Stimulated activated naive CD4-positive, alpha-beta T cell (primary cell): Measurements from ENCODE around the gene FLT1.
A peak's percentile ranks its signal among the peaks of the same experiment; 100 is the strongest.

Experiments used
- DNase-seq, 6 experiments: peaks; one replicate each; lab custom pipeline; 2025; lab: John Stamatoyannopoulos, UW

Gene FLT1

DNA sequence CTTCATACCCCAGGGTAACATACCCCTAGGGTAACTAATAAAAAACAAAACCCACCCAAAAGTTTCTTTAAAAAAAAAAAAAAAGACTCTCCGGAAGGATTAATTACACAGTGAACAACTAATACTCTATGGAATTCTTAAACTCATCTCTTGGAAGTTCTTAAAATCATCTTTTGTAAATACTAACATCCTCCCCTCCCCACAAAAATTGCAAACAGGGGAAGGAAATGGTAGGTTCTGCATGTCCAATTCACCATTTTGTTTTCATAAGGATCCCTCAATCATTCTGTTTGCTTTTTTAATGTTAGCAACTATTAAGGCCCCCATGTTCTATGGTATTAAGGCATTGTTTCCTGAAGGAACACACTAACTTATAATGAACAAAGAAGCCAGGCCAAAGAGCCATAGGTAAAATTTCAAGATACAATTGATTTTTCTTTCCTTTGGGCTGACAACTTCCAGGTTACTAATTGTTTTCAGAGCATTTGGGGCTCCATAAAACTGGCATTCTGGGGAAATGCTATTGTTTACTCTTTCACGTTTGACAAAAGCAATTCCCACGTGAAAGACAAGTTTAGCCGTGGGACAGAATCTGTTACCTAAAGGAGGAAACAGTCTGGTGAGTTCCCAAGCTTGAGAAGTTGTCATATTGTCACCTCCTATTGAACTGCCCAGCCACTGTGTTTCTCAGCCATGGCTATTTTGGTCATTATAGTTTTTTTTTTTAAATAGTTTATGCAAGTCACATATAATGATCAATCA, 107.0 kb downstream of the FLT1 start:
- no peak for DNase-seq

DNA sequence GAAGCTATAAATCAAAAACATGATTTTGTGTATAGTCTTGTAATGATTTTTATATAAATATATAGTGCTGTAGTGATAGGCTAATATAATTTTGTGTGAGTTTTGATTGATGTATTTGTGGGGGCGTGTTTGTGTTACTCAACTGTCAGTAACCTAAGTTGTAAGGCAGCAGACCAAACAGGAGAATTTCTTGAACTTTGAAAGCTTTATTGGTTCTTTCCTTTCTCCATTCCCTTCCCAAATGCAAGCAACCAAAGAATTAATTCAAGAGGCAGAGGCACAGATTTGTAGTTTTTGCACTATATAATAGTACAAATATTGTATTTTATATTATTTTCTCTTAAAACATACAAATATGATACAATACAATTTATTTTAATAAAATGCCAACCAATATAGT, 109.6 kb downstream of the FLT1 start:
- DNase-seq, result no peak

DNA sequence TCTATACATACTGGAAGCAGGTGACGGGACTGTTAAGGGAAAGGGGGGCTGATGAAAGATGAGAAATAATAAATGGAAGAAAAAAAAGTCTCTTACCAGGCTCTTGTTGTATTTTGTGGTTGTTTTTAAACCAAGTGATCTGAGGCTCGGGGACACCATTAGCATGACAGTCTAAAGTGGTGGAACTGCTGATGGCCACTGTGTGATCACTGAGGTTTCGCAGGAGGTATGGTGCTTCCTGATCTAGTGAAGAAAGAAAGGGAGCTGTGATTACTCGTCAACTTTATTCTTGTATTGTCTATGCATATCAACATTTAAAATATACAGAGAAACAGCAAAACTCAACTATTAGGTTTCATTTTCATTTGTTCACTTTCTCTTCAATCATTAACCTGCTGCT, 110.1 kb downstream of the FLT1 start:
- no peak for DNase-seq

DNA sequence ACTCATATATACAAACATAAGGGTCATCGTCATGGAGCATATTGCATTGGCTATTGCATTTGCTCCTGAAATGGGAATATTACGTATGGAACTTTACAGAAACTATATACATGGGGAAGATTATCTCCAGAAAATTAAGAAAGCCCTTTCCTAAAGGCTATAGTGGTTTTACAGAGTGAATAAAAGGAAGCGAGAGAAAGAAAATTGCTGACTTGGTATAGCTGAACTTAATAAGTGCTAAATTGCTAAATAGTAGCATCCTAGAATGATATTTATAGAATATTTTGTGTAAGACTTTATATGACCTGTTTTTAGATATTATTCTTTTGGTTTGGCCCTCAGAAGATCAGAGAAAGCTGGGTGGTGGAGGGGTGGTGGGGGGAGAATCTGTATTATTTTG, 114.6 kb downstream of the FLT1 start:
- DNase-seq, result no peak

DNA sequence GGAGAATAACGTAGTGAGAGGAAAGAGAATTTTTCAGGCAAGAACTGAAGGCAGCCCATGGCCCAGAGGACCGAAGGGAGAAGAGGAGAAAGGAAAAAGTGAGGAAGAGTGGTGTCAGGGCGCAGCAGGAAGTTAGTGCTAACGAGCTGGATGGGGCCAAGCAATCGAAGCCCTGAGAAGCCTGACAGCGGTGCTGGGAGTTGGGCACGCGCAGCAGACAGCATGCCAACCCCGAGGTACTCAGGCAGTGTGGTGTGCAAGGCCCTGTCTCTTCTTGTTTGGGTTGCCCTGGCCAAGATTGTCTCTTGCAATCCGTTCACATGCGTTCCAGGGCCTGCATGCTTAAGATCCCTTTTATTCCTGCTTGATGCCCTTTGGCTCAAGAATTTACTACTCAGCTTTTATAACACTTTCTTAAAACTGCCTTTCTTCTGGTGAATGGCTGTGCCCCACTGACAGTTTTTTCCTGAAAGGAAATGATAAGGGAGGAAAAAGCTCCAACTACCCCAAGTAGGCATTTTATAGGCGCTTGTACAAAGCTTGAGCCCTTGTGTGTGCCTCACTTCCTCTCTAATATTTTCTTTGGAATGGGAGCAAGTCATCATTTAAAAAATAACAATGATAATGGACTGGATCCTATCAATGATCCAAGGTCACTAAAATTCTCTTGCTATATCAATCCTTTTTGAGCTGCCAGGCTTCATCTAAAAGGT, 115.4 kb downstream of the FLT1 start:
- DNase-seq, result no peak

DNA sequence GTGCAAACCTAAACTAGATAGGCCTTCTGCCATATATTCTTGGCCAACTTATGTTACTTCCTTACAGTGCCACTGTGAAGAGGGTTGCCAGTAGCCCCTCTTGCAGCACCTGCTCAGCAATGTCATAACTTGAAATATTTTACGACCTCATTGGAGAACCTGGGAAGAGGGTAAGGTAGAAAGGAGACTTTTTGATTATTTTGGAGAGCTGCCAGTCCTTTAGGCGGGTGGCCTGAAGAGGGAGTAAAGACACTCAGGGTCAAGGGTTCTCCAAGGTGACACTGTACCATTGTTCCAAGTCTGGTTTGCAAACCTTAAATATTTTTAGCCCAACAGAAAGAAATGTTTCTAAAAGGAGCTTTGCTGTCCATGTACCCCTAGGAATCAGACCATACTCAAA, 118.3 kb downstream of the FLT1 start:
- DNase-seq, result no peak

DNA sequence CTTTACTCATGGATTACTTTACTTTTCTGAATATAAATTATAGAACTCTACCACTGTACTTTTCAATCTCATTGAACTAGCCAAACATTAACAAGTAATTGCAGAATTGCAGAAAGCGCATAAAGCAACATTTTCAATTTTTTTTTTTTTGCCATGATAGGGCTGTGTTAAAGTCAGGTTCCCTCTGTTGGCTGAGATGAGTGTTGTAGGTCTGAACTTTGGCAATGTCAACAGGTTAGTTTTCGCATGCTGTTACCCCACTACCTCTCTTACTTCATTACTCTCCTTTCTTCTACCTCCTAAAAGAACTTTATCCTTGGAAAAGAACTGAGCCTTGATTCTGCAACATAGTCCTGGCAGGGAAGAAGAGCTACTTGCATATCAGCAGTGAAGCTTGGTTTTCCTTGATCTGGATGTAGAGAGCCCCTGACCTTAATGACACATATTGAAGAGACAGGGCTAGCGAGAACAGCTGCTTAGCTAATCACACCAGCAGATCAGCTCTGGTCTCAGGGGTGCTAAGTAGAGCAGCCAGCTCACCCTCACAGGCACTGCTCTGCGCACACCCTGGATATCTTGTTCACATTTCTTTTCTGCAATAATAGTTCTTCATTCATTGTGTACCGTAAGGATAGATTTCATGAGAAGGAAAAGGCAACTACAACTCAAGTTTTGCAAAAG, 119.5 kb downstream of the FLT1 start:
- DNase-seq, result no peak

DNA sequence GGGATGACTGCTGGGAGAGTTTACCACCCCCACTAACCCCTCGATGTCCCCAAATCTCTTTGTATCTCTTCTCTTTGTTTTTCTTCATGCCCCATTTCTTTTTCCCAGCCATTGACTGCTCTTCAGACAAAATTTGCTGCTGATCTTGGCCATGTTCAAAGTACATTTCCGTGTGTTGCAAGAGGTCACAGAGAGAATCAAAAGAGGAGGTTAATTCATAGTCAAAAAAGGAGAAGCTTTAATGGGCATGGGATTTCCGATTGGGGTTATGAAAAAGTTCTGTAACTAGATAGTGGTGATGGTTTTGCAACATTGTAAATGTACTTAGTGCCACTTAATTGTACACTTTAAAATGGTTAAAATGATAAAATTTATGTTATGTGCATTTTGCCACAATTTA, 121.1 kb downstream of the FLT1 start:
- DNase-seq, result no peak

DNA sequence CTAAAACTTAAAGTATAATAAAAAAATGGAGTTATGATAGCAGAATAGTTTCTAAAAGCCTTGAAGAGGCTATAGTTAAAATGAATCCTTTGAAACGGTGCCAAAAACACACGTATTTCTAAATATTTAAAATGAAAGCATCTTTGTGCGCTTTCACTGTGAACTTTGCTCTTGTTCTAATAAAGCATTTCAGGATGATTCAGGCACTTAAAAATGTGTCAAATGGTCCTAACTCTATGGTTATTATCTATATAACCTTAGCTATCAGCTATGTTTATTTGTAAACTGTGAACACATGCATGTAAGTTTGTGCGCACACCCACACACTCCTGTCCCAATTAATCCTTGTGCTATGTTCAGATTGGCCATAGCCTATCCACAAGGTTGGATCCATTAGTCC, 124.5 kb downstream of the FLT1 start:
- DNase-seq, result no peak

DNA sequence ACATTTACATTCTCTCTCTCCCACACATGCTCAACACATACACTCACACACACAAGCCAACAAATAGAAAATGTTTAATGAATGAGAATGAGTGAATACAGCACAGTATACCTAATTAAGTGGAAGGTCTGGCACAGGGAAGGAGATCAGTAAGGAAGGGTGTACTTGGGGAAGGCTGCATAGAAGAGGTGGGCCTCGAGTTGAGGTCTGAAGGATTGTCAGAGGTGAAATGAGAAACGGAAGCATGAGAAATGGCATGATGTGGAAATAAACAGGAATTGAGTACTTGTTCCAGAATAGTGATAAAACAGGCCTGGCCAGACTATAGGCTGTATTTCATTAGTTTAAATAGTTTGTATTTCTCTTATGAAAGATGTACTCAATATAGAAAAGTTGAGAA, 136.2 kb downstream of the FLT1 start:
- DNase-seq, result no peak

DNA sequence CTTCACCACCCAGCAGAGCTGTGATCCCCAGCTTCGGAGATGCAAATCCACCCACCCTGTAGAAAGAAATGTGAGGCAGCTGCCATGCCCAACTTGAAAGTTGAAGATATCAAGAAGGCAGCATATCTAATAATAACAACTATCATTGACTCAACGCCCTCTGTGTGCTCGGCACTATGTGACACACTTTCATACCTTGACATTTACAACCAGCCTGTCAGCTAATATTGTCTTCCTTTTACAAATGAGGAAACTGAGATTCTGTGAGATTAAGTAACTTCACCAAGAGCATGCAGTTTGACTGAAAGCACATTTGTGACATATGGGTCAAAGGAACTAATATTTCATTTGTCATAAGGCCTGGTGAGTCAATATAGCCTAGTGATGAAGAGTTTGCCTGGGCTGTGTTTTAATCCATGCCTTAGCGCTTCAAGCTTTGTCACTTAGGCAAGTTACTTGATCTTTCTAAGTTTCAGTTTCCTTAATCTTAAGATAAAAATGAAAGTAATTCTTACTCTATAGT, 137.0 kb downstream of the FLT1 start:
- no peak for DNase-seq

DNA sequence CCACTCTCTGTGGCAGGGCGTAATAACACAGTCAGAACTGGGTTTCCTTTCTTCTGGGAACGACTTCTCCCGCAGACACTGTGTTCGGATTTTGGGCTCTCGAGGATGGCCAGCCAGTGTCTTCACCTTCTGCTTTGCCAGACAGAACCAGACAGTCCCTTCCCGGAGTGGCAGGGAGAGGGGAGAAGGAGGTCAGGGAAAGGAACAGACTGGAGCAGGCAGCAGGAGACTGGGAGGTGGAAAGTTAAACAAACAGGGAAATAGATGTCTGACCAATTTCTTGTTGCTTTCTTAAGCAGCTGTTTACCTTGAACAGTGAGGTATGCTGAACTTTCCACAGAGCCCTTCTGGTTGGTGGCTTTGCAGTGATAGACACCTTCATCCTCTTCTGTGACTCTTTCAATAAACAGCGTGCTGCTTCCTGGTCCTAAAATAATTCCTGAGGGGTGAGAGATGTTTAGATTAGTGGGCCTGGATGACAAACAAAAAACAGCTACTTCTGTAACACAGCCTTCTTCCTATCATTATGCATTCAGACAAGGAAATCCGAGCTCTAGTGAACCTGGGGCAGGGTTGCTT, 137.6 kb downstream of the FLT1 start:
- DNase-seq, result no peak

DNA sequence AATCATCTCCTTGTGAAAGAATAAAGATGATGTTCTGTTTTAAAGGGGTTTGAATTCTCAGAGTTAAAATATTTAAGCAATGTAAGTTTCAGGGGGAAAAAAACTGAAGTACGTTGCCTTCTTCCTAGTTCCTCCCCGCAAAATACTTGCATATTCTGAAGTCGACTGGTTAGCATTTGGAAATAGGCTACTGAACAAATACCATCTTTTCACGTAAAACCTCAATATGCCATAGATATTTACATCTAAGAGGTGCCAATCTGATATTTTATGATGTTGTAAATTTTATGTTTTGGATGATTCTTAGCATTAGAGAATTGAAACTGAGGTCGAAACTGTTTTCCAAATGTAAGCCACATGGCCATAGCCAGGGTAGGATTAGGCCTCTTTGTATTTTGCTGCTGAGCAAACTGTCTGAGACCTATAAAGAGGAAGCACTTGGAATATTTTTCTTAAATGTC, 138.3 kb downstream of the FLT1 start:
- DNase-seq, result no peak

DNA sequence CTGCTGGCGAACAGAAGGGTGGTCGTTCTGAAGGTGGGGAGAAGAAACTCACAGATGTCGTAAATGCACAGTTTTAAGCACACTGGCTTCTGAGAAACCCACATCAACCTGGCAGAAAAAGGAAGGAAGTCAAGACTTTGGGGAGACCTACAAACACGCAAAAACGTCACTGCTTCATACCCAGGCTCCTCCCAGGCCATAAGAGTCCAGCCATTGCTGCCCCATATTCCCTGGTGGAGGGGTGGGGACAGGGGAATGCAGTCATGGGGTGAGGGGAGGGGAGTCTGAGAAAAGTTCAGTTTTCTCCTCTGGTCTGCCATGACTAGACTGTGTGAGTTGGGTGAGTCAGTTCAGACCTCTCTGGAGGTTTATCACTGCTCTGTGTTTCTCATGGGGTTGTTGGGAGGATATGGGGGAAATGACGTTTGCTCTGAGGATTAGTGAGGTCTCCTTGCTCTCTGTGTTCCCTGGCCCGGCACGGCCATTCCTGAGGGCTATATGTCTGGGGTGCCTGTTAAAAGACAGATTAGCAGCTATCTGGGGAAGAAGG, 139.0 kb downstream of the FLT1 start:
- peak in 1 of 6 experiments; percentile 11 for DNase-seq

DNA sequence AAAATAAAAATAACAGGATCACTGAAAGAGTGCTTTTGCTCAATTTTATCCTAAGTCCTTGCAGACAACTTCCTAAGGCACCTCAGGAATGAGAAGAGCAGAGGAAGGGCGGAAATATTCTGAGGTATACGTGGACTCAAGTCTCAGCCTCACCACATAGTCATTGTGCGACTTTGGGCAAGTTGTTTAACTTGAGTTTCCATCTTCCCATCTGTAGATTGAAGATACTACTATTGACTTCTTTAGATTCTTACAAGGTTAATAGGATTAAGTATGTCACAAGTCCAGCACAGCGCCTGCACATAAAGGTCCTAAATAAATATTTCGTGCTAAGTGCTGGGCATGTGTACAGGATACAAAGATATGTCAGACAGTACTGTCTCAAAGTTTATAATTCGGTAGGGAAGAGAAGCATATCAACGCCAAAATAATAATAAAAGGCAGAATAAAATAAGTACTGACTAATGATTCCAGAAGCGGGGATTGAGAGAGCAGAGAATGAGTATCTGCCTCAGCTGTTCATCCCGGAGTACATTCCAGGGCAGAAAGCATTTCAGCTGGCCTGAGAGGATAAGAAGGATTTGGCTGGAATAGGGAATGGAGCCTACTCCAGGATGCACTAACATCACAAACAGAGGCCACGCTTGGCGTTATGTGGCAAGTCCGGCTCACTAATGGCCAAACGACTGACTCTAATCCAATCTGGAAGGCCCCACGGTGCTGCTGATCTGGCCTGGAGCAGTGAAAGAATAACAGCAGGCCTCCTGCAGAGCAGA, 139.7 kb downstream of the FLT1 start:
- no peak for DNase-seq

DNA sequence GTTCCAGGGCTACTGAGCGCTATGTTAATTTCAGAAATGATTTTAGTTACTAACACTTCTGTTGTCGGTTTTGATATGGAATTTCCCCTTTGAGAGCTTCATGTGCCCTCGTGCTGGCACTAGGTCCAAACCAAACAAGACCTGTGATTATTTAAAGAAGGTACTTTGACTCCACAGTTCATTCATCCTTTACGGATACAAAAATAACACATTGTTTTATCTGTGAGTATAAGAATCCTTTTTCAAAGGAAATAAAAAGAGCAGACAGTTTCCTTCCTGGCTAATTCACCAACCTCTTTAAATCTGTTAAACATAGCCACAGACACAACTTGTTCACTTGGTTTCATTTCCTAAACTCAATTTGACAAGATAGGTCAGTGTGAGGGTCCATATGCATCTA, 141.2 kb downstream of the FLT1 start:
- no peak for DNase-seq

DNA sequence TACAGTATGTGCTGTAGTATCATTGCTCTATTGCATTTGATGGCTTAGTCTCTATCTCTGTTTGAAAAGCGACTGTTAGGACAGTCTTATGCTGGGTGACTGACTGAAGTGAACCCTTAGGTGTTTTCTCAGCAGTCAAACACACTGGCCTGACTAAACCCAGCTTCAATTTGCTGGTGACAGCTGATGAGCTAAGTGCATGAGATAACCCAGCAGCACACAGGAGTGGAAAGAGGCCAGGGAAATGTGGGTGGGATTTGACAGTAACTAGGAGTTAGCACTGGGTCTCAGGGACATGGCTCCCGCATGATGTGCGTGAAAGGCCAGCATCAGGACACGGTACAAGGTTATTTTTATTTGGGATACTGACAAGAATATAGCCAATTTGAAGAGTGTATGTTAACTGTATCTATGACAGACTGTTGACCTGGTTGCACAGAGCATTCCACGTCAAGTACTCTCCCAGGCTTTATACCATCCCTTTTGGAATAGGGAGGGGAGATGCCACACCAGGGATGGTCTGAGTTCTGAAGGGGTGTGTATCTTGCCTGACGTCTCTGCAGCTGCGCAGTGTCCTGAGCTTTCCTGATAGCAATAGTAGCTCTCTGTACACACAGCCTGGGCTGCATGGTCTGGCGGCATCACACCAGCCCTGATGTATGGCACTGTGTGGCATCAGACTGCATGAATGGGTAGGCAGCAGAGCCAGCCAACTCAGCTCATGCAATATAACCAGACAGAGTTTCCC, 144.8 kb downstream of the FLT1 start:
- no peak for DNase-seq

DNA sequence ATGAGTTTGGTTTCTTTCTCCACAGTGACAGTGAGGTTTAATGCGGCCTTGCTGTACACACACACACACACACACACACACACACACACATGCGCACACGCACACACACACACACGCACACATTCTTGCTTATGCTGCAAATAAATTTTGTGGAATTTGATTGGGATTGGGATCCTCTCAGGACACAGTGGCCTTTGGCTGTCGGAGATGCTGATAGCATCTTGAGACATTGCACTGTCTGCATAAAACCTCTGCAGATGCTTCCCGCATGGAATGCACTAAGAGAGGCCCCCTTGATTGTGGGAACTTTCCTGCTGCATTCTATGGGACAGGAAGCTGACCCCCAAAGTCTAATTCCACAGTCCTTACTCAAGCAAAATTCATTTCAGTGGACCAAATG, 145.6 kb downstream of the FLT1 start:
- DNase-seq, result no peak

DNA sequence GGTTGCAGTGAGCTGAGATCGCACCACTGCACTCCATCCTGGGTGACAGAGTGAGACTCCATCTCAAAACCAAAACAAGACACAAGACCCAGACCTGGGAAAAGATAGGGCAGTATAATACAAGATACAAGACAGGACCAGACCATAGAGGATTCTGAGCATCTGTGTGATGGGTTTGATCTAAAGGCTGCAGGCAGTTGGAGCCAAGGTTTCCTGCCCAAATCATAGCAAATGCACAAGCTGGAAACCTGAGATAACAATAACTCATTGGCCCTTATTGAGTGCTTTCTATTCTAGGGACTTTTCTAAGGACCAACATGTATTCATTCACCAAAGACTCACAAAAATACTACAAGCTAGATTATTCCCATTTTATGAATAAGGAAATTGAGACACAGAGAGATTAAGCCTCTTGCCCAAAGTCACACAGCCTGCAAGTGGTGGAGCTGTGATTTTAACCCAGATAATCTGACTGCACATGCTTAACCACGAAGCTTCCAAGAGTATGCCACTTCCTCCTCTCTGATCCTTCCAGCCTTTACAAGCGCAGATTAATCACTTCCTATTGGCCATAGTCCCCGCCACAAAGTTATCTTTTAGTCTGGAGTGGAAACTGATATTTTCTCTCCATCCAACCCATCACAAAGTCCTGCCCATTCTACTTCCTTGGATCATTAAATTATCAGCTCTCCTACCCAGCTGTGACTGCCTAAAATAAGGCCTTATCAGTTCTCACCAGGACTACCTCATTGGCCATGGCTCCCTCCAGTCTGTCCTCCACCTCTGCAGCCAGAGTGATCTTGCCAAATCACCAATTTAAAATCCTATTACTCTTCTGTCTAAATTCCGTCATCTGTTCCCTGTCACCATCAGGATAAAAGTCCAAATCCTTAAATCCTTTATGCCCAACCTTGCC, 147.2 kb downstream of the FLT1 start:
- DNase-seq, result peak in 1 of 6 experiments; percentile 4

DNA sequence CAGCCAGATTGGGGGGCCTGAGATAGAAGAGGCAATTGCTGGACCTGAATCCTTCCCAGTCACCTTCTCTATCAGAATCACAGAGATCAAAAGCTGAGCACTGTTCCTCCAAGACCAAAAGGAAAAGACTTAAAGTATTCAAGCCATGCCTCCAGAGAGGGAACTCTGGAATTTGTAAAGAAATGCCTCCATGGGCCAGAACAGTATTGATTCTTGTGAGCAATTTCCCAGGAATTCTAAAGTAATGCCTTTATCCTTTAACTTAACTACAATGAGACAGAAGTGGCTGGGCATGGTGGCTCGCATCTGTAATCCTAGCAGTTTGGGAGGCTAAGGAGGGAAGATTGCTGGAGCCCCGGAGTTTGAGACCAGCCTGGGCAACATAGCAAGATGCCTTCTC, 148.8 kb downstream of the FLT1 start:
- DNase-seq, result no peak
